ENCODE data around the gene TENM4. TPM values are rescaled to one million over a fixed set of nuclear protein-coding genes. Genes with fewer than 3 reads are reported as not detected.
A peak's percentile ranks its signal among the peaks of the same experiment; 100 is the strongest.

Gene TENM4
- total and polyA plus RNA-seq, 2 of the 8 experiments (the other 6 are each of a cell fraction or from before 2014, with no cell fraction given), result 3.5 to 7.2 TPM

- H2BK120ac ChIP-seq (replicated peaks; ENCODE audit: low read depth, low read length), result no peak overlapping the region
- H2BK20ac ChIP-seq (ENCODE audit: low read length), result no peak overlapping the region
- ChIA-PET POLR2A (ENCODE audit: partially characterized antibody) (interaction anchor here (1.4 kb wide), 1 partner anchor 123 kb away, joined by 4 read pairs; no protein-coding TSS in a partner anchor), CTCF (ENCODE audit: partially characterized antibody) (interaction anchor here (0.5 to 1.6 kb wide), 3 partner anchors 9 to 62 kb away, joined by 3 to 4 read pairs (median 3); no protein-coding TSS in a partner anchor)
- H3K79me1 ChIP-seq (ENCODE audit: low read depth, low read length), result no peaks in the 10 kb centered on the region
- peaks cover 0 to 5% (median 2%) of the 10 kb centered on the region in 4 experiments; a peak in 2 of 7 replicates for H3K4me1 ChIP-seq (replicated peaks in 1 of 4; ENCODE audit: control insufficient read depth in 3 of 4, insufficient read depth in 4 of 4, low read length in 3 of 4)
- H3K23me2 ChIP-seq (ENCODE audit: low read depth, low read length), result no peaks in the 10 kb centered on the region
- H2BK15ac ChIP-seq (ENCODE audit: low read length), result no peak overlapping the region
- no peak overlapping the region for H3K9ac ChIP-seq (replicated peaks in 1 of 4; ENCODE audit: extremely low read depth in 1 of 4, low read depth in 3 of 4, low read length in 3 of 4)
- no peak overlapping the region for H3K23ac ChIP-seq (ENCODE audit: insufficient read length)
- H3K4ac ChIP-seq (replicated peaks; ENCODE audit: insufficient read length, low read depth, low read length), result no peak overlapping the region
- 0 out of 2 replicates have a peak, but pooled peaks have one; percentile 10 for TF ChIP-seq TCF12 (IDR thresholded peaks at IDR 0.05; ENCODE audit: low read depth, low read length)
- TF ChIP-seq KDM5A (IDR thresholded peaks at IDR 0.05; ENCODE audit: low read length), result no peak
- TF ChIP-seq BACH1 (IDR thresholded peaks at IDR 0.05; ENCODE audit: low read length), result no peak
- no peak for TF ChIP-seq TAF7 (optimal IDR thresholded peaks at IDR 0.05; ENCODE audit: borderline replicate concordance, low read depth, low read length)
- TF ChIP-seq SP4 (IDR thresholded peaks at IDR 0.05; ENCODE audit: low read length), result no peak
- TF ChIP-seq SP2 (IDR thresholded peaks at IDR 0.05; ENCODE audit: low read length), result no peak
- TF ChIP-seq CEBPB (IDR thresholded peaks at IDR 0.05; ENCODE audit: low read depth, low read length), result no peak
- TF ChIP-seq CBX5 (IDR thresholded peaks at IDR 0.05; ENCODE audit: low read depth, low read length), result no peak
- peak; percentile 6 for TF ChIP-seq NANOG (IDR thresholded peaks at IDR 0.05; ENCODE audit: insufficient read depth, low read depth, low read length, poor library complexity, severe bottlenecking)
- TF ChIP-seq USF2 (IDR thresholded peaks at IDR 0.05; ENCODE audit: low read length), result no peak
- no peak overlapping the region for H3K4me3 ChIP-seq (ENCODE audit: extremely low read depth in 1 of 4, insufficient read depth in 2 of 4, low read depth in 3 of 4, low read length in 4 of 4)
- no peak overlapping the region for H3K14ac ChIP-seq (ENCODE audit: insufficient read length)
- H2AFZ ChIP-seq (ENCODE audit: low read length), result no peak overlapping the region
- no peak overlapping the region for H4K8ac ChIP-seq (ENCODE audit: extremely low read depth, insufficient read depth, low read length)
- no peak overlapping the region for H2AK5ac ChIP-seq (ENCODE audit: low read depth, low read length)
- no peak overlapping the region for H4K5ac ChIP-seq (ENCODE audit: insufficient read length, low read depth, low read length)
- H4K20me1 ChIP-seq (replicated peaks in 1 of 2; ENCODE audit: control insufficient read depth in 1 of 2, insufficient read depth in 2 of 2, low read length in 2 of 2), result no peaks in the 10 kb centered on the region
- 85% methylated on average over 11 of the region's 11 CpGs; no CpG with 5 or more reads in 1 of the 2 experiments for WGBS, 2 experiments (ENCODE audit: extremely low coverage in 1 of 2, insufficient coverage in 1 of 2, insufficient read length in 1 of 2, insufficient replicate concordance in 2 of 2, low coverage in 1 of 2, low lambda C conversion rate in 2 of 2, missing lambda C conversion rate in 1 of 2)
- FAIRE-seq (no peak), DNase-seq (ENCODE audit: low read depth in 1 of 2, low spot score in 2 of 2) (no peak)
- H3K56ac ChIP-seq (replicated peaks; ENCODE audit: insufficient read length, low read depth, low read length), result no peak overlapping the region
- H3K79me2 ChIP-seq (ENCODE audit: control insufficient read depth in 1 of 2, insufficient read depth in 2 of 2, low read length in 2 of 2), result no peaks in the 10 kb centered on the region
- no peak overlapping the region for H2BK12ac ChIP-seq (ENCODE audit: low read depth, low read length)
- no peaks in the 10 kb centered on the region for H3K27me3 ChIP-seq (replicated peaks in 1 of 4; ENCODE audit: control insufficient read depth in 3 of 4, extremely low read depth in 1 of 4, insufficient read depth in 3 of 4, low read length in 3 of 4)
- no peak overlapping the region for H3K27ac ChIP-seq (ENCODE audit: low read depth, low read length)
- H3K36me3 ChIP-seq (ENCODE audit: control insufficient read depth in 2 of 4, insufficient read depth in 4 of 4, low read length in 3 of 4), result no peaks in the 10 kb centered on the region
- H3K18ac ChIP-seq (ENCODE audit: extremely low read depth, low read length), result no peak overlapping the region
- H4K91ac ChIP-seq (replicated peaks; ENCODE audit: insufficient read length, low read length), result no peak overlapping the region
- H3K4me2 ChIP-seq (ENCODE audit: insufficient read depth in 1 of 2, low read depth in 2 of 2, low read length in 2 of 2), result no peak overlapping the region
- H2BK5ac ChIP-seq (ENCODE audit: low read depth, low read length), result no peak overlapping the region
- H3K9me3 ChIP-seq (ENCODE audit: insufficient read depth in 2 of 2, low read depth in 1 of 2, low read length in 1 of 2), result no peaks in the 10 kb centered on the region
Observed at GRCh38 chr11:78830277-78830819, 610.5 kb downstream of the TENM4 start.
